Stimulated activated CD4-positive, alpha-beta T cell treated with anti-CD3 and anti-CD28 coated beads, Interleukin-1b, Interleukin-23, amount 100 ng/mL, for 4 hours (primary cell): Measurements from ENCODE around the gene ONECUT2.
"Not testable (repeated sequence)": the region's sequence is repeated elsewhere in the genome, so short reads cannot be mapped to it uniquely, and the experiment has no call there.

Source experiments
- DNase-seq, 2 donors: peaks; one replicate each; pipeline ENCODE4 v3.0.0-alpha.2; 2020; ENCODE audit warnings: low read depth in 2 of 2

The ONECUT2 gene

DNA sequence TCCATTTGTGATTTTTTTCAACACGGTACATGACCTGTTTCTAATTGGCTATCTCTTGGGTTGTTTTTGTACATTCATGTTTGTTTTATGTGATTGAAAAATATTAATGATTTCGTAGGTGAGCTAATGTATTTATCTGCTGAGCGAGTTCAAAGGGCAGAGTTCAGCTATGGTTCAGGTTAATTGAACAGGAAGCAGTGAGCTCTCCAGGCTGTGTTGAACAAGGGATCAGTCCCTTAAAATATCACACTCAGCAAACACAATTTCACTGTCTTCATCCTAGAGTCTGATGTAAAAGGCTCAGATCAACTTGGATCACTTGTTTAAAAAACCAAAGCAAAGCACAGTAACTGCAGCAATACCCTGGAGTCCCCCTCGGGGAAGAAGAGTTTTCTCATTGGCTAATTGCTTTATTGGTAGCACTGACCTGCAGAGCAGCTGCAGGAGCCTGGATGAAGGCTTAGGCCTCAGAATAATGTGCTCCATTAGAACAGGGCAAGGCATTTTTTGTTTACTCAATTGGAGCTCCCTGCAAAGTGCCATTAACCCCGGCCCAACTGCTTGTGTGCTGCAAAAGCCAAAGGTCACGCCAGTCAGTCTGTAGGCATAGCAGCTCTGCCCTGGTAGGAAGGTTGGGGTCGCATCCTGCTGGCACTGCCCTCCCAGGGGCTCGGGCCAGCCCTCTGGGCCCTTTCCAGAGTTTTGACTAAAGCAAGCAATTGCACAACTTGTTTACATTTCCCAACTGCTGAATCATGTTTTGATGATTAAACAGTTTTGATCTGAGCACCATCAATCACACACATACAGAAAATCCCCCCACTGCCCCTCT is 10.5 kb downstream of the ONECUT2 start:
- DNase-seq, result no peak

DNA sequence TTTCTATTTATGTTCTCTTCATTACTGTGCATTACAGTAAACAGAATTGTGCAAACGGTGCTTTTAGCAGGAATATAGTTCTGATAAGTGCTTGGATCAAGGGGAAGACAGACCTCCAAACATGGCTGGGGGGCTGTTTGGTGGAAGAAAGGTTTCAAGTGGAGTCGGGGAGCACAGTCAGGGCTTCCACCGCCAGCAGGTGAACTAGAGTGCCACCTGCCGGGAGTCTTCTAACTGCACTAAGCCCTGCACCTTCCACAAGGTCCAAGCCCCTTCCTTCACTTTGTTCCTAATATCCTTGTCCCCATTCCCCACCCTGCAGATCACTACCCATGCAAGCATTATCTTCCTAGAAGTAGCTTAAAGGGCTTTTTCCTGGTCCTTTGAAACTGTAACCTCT is 11.1 kb downstream of the ONECUT2 start:
- DNase-seq, result no peak

- no peak for DNase-seq
Observed at GRCh38 chr18:57447154-57447621, 12.0 kb downstream of the ONECUT2 start.

- DNase-seq, result no peak
Observed at GRCh38 chr18:57455576-57456129, 20.5 kb downstream of the ONECUT2 start.

GRCh38 chr18:57461652-57462269 is 26.6 kb downstream of the ONECUT2 start:
- DNase-seq, result no peak

- DNase-seq, result no peak
Observed at GRCh38 chr18:57466307-57466706, 31.1 kb downstream of the ONECUT2 start.

DNA sequence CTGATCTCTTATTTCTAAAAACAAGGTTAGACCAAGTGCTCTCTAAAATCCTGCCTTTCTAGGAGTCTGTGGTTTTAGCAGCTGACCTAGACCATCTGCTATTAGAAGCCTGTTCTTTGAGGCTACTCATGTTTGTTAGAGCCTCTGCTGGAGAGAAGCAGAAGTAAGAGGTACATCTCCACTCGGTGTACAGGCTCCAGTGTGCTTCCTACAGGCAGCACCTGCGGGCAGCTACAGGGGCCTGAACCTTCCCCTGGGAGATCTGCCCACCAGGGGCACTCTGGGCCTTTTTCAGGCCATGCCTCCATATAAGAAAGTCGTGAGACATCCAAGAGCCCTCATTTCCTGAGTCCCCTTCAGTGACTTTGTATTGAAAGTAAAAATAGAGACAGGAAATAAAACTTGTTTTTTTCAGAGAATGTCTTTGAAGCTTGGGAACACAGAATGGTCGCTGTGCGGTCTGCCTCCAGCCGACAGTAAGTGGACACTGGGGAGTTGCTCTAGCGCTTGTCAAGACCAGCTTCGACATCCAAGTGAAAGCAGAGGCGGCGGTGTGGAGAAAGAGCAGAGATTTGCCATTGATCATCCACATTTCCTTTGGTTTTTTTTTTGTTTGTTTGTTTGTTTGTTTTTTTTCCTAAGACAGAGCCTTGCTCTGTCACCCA is 31.7 kb downstream of the ONECUT2 start:
- no peak for DNase-seq

GRCh38 chr18:57469884-57470283 is 34.7 kb downstream of the ONECUT2 start:
- DNase-seq, result no peak

- DNase-seq, result no peak
Observed at GRCh38 chr18:57475408-57475807, 40.2 kb downstream of the ONECUT2 start.

DNA sequence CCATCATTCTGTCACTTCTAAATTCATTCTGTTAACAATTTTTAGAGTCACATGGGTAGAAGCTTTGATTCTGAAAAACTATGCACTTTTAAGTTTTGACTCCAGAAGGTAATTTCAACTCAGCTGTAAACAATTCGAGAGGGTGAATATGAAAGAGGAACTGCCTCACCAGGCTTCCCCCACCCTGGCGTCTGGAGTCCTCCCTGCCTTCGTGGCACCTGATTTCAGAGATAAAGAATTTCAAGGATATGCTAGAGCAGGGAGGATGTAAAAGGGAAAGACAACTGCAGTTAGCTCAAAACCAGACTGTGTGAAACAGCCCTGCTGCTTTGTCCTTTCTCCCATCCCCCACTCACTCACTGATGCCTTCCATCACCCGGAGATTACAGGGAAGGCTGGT is 40.7 kb downstream of the ONECUT2 start:
- DNase-seq, result no peak

- no peak for DNase-seq
Observed at GRCh38 chr18:57480733-57481132, 45.6 kb downstream of the ONECUT2 start.

DNA sequence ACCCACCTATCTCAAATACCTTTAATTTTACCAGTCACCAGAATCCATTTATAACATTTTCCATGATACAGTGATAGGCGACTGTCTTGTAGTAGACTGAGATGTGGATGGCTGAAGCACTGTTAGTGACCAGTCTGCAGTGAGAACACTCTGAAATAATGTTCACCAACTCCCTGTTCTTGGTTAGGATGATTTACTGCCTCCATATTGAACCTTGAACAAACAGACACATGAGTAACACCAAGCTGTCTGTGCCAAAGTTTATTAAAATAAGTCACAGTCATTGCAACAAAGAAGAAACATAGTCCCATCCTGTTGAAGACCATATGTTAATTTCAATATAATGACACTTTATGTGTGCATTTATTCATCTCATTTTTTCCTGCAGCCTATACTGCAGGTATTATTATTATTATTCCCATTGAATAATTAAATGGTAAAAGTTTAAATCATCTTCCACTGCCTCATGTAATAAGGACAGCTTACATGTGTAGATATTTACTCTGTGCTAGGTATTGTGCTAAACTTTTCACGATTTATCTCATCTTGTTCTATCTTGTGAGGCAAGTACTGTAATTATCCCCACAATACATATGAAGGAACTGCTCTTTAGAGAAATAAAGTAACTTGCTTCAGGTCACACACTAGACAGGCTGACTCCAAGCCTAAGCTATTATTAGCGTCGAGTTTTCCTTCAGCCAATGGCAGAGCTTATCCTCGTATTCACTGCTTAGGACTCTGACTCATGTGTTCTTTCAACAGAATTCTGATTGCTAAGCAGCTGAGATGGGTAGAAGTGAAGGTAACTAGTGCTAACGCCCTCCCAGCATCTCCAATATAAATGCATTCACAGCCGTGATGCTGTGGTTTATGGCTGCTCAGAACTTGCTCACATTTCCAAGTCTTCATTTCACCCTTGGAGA is 62.5 kb downstream of the ONECUT2 start:
- DNase-seq, result no peak

- no peak for DNase-seq
Observed at GRCh38 chr18:57498682-57499256, 63.6 kb downstream of the ONECUT2 start.

DNA sequence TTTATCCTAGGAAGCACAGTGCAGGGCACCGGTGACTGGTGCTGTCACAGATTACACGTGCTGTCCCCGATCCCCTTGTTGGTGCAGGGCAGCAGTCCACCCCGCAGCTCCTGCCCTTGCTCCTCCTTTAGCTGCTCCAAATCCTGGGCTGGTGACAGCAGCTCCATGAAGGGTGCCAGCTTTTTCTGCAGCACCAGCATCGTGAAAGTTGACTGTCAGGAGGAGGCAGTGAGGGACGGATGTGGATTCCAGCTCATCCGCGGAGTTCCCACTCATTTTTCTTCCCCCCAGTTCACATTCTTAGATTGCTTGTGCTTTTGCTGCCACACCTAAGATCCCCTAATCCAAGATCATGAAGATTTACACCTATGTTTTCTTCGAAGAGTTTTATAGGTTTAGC is 67.5 kb downstream of the ONECUT2 start:
- DNase-seq, result no peak

GRCh38 chr18:57505231-57505630 is 70.1 kb downstream of the ONECUT2 start:
- DNase-seq, result no peak

GRCh38 chr18:57516056-57516455 is 80.9 kb downstream of the ONECUT2 start:
- no peak for DNase-seq

DNA sequence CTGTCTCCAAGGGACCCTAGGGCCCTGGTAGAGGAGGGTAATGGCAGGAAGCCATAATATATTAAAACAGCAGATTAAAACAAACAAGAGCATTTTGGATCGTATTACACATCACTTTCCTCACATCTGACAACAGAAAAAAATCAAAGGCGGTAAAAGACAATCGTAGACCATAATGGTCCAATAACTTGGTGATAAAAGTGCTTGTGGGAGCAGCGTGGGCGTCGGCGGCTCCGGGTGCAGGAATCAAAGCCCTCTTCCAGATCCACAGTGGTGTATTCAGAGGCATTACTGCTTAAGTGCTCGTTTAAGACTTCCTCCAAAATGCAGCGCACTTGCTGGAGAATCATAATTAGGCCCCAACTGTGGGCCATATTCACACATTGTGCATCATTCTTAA is 83.4 kb downstream of the ONECUT2 start:
- DNase-seq, result no peak

GRCh38 chr18:57519668-57520424 is 84.7 kb downstream of the ONECUT2 start:
- no peak for DNase-seq

DNA sequence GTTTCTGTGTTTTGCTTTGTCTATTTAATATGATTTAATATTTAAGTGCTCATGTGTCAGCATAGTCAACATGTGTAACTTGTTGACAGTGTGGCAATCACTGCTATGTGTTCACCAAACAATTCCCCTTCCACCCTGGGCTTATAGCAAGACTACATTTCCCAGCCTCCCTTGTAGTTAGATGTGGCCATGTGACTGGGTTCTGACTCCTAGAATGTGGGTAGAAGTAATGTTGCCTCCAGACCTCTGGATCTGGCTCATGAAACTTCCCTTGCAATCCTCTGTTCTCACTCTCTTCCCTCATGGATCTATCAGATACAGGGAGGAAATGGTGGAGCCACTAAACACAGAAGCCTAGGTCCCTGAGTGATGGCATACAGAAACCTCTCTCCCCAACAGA is 87.2 kb downstream of the ONECUT2 start:
- DNase-seq, result not testable (repeated sequence)
